ENCODE data around the gene EMC8.

The EMC8 gene

GRCh38 chr16:85765767-85766166 is 33.6 kb downstream of the EMC8 start:
- no peak for TF ChIP-seq JUND (IDR thresholded peaks at IDR 0.05; ENCODE audit: low read depth)
- DNase-seq (ENCODE audit: low read depth in 1 of 2, low spot score in 1 of 2): no peak
- in situ Hi-C loops (cut with HindIII; ENCODE audit: low pct_unique_long_range_greater_than_20kb, low sequenced_read_pairs): loop anchor here (10.0 kb wide), 1 partner anchor 401 kb away; no protein-coding TSS in a partner anchor

DNA sequence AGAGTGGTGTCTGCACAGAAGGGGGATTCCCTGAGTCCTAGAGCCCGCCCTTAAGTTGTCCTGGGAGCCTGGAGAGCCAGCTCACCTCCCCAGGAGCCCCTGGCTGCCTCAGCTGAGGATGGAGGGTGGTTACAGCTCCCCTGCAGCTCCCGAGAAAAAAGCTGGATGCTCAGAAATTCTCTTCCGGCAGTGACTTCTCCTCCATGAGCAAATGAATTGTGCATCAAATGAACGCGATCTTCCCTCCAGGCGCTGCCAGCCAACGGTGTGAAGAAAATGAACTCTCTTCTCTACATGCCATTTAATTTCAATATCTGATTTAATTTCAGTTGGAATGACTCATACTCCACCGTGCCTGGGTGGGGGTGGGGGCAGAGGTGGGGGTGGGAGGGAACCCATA is 34.1 kb downstream of the EMC8 start:
- no peak for TF ChIP-seq JUND (IDR thresholded peaks at IDR 0.05; ENCODE audit: low read depth)
- DNase-seq (ENCODE audit: low read depth in 1 of 2, low spot score in 1 of 2): no peak
- in situ Hi-C loops (cut with HindIII; ENCODE audit: low pct_unique_long_range_greater_than_20kb, low sequenced_read_pairs): loop anchor here (10.0 kb wide), 1 partner anchor 400 kb away; no protein-coding TSS in a partner anchor

GRCh38 chr16:85763616-85764015 is 35.7 kb downstream of the EMC8 start:
- in situ Hi-C loops (cut with HindIII; ENCODE audit: low pct_unique_long_range_greater_than_20kb, low sequenced_read_pairs): loop anchor here (10.0 kb wide), 1 partner anchor 399 kb away; no protein-coding TSS in a partner anchor
- TF ChIP-seq JUND (IDR thresholded peaks at IDR 0.05; ENCODE audit: low read depth): no peak
- no peak for DNase-seq (ENCODE audit: low read depth in 1 of 2, low spot score in 1 of 2)

DNA sequence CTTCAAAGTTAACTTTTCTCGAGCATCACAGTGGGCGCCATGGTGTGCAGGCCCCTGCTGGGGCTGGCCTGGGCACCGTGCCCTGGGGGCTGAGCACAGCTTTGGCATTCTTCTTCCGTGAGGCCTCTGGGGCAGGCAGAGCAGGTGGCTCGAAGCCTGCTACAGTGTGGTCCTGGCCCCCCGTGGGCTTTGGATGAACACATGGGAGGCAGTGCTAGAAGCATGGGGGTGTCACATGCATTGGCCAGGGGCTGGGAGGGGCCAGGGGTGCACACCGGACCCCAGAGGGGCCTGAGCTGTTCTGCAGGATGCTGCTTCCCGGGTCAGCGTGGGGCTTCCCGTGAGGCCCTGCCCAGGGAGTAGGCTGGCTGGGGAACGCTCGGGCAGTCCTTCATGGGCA is 36.4 kb downstream of the EMC8 start:
- no peak for DNase-seq (ENCODE audit: low read depth in 1 of 2, low spot score in 1 of 2)

GRCh38 chr16:85761861-85762260 is 37.5 kb downstream of the EMC8 start:
- TF ChIP-seq JUND (IDR thresholded peaks at IDR 0.05; ENCODE audit: low read depth): no peak
- in situ Hi-C loops (cut with HindIII; ENCODE audit: low pct_unique_long_range_greater_than_20kb, low sequenced_read_pairs): loop anchor here (10.0 kb wide), 1 partner anchor 397 kb away; no protein-coding TSS in a partner anchor
- DNase-seq (ENCODE audit: low read depth in 1 of 2, low spot score in 1 of 2): no peak

More for the DNA sequence above, 36.4 kb downstream of the EMC8 start:
- in situ Hi-C loops (cut with HindIII; ENCODE audit: low pct_unique_long_range_greater_than_20kb, low sequenced_read_pairs): loop anchor here (10.0 kb wide), 1 partner anchor 398 kb away; no protein-coding TSS in a partner anchor
- no peak for TF ChIP-seq JUND (IDR thresholded peaks at IDR 0.05; ENCODE audit: low read depth)

GRCh38 chr16:85759631-85760419 is 39.5 kb downstream of the EMC8 start:
- TF ChIP-seq JUND (IDR thresholded peaks at IDR 0.05; ENCODE audit: low read depth): no peak
- peak; percentile 84 to 86 for DNase-seq (ENCODE audit: low read depth in 1 of 2, low spot score in 1 of 2)
- in situ Hi-C loops (cut with HindIII; ENCODE audit: low pct_unique_long_range_greater_than_20kb, low sequenced_read_pairs): loop anchor here (10.0 kb wide), 1 partner anchor 395 kb away; no protein-coding TSS in a partner anchor

DNA sequence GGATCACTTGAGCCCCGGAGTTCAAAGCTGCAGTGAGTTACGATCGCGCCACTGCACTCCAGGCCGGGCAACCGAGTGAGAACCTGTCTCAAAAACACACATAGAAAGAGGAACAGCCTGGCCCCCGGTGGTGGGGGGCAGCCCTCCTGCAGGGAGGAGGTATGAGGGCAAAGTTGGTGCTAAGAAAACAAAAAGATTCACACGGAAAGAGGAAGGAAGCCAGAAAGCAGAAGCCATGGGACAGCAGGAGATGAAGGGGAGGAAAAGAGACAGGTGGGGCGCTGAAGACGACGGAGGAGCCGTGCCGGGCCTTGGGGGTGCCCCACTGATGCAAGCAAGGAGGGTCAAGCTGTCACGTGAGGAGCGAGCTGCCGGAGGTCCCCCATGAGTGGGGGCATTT is 40.2 kb downstream of the EMC8 start:
- in situ Hi-C loops (cut with HindIII; ENCODE audit: low pct_unique_long_range_greater_than_20kb, low sequenced_read_pairs): no loop called here
- no peak for TF ChIP-seq JUND (IDR thresholded peaks at IDR 0.05; ENCODE audit: low read depth)
- DNase-seq (ENCODE audit: low read depth in 1 of 2, low spot score in 1 of 2): no peak

- DNase-seq (ENCODE audit: low read depth in 1 of 2, low spot score in 1 of 2): no peak
- in situ Hi-C loops (cut with HindIII; ENCODE audit: low pct_unique_long_range_greater_than_20kb, low sequenced_read_pairs): no loop called here
- no peak for TF ChIP-seq JUND (IDR thresholded peaks at IDR 0.05; ENCODE audit: low read depth)
These were observed 42.0 kb downstream of the EMC8 start for GRCh38 chr16:85757341-85757822.

- in situ Hi-C loops (cut with HindIII; ENCODE audit: low pct_unique_long_range_greater_than_20kb, low sequenced_read_pairs): no loop called here
These were observed 43.2 kb downstream of the EMC8 start for GRCh38 chr16:85755929-85756768.

GRCh38 chr16:85754413-85754812 is 44.9 kb downstream of the EMC8 start:
- DNase-seq (ENCODE audit: low read depth in 1 of 2, low spot score in 1 of 2): peak in 1 of 2 experiments; percentile 48

More at GRCh38 chr16:85755929-85756768, 43.2 kb downstream of the EMC8 start:
- no peak for TF ChIP-seq JUND (IDR thresholded peaks at IDR 0.05; ENCODE audit: low read depth)
- DNase-seq (ENCODE audit: low read depth in 1 of 2, low spot score in 1 of 2): no peak

DNA sequence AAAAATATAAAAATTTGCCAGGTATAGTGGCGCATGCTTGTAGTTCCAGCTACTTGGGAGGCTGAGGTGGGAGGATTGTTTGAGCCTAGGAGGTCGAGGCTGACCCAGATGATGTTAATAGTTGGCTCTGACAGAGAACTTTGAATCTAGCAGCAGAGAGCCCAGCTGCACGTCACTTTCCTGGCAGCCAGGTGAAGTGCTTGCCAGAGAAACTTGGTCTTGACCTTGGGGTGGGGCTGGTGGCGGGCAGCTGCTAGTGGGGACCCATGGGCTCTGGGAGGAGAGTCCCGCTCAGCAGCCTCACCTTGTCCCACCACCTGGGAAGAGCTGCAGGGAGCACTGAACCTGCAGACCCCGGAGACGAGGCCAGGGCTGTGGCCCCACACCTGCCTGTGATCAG is 45.4 kb downstream of the EMC8 start:
- TF ChIP-seq JUND (IDR thresholded peaks at IDR 0.05; ENCODE audit: low read depth): no peak
- in situ Hi-C loops (cut with HindIII; ENCODE audit: low pct_unique_long_range_greater_than_20kb, low sequenced_read_pairs): no loop called here
- DNase-seq (ENCODE audit: low read depth in 1 of 2, low spot score in 1 of 2): no peak

More at GRCh38 chr16:85754413-85754812, 44.9 kb downstream of the EMC8 start:
- TF ChIP-seq JUND (IDR thresholded peaks at IDR 0.05; ENCODE audit: low read depth): no peak
- in situ Hi-C loops (cut with HindIII; ENCODE audit: low pct_unique_long_range_greater_than_20kb, low sequenced_read_pairs): no loop called here

GRCh38 chr16:85753559-85753958 is 45.8 kb downstream of the EMC8 start:
- DNase-seq (ENCODE audit: low read depth in 1 of 2, low spot score in 1 of 2): peak; percentile 64 to 98
- no peak for TF ChIP-seq JUND (IDR thresholded peaks at IDR 0.05; ENCODE audit: low read depth)
- in situ Hi-C loops (cut with HindIII; ENCODE audit: low pct_unique_long_range_greater_than_20kb, low sequenced_read_pairs): no loop called here

All from T47D (cell line).